Upper lobe of left lung (tissue), 4 donors: ENCODE results near the gene ATP6V1D.

Experiments
- POLR2A ChIP-seq, 4 donors: fragments of 450-650 bp; IDR thresholded peaks; one replicate each; pipeline ENCODE4 v1.5.1; 2016 to 2017; ENCODE audit warnings: antibody characterized with exemption in 4 of 4, mild to moderate bottlenecking in 2 of 4
- TF ChIP-seq, protein P1 (sequence below), 6 experiments: fragments of 450-650 bp in 4 of 6; fragments of 200-600 bp in 2 of 6; sonication (generic) in 2 of 6; IDR thresholded peaks; one replicate each; pipeline ENCODE4 v1.5.1; 2016 to 2019; ENCODE audit warnings: antibody characterized with exemption in 6 of 6

DNA sequence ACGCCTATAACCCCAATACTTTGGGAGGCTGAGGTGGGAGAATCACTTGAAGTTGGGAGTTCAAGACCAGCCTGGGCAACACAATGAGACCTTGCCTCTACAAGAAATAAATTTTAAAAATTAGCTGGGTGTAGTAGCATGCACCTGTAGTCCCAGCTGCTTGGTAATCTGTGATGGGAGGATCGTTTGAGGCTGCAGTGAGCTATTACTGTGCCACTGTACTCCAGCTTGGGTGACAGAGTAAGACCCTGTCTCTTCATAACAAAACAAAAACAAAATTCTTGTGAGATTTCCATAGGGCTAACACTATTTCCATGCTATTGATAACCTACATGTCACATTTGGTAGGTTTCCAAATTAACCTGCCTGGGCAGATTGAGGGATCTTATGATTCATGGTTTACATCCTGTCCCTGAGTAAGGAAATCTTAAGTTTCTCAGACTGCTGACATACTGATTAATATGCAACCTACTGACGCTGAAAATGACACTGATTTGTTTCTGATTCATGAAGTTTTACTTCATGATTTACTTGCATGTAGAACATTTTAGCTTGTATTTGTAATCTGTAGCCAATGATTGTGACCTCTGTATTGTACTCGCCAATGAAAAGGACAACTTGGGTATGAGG is 15.9 kb downstream of the ATP6V1D start:
- no peak for TF ChIP-seq POLR2A (IDR thresholded peaks at IDR 0.05)
- TF ChIP-seq, protein P1, sequence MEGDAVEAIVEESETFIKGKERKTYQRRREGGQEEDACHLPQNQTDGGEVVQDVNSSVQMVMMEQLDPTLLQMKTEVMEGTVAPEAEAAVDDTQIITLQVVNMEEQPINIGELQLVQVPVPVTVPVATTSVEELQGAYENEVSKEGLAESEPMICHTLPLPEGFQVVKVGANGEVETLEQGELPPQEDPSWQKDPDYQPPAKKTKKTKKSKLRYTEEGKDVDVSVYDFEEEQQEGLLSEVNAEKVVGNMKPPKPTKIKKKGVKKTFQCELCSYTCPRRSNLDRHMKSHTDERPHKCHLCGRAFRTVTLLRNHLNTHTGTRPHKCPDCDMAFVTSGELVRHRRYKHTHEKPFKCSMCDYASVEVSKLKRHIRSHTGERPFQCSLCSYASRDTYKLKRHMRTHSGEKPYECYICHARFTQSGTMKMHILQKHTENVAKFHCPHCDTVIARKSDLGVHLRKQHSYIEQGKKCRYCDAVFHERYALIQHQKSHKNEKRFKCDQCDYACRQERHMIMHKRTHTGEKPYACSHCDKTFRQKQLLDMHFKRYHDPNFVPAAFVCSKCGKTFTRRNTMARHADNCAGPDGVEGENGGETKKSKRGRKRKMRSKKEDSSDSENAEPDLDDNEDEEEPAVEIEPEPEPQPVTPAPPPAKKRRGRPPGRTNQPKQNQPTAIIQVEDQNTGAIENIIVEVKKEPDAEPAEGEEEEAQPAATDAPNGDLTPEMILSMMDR (IDR thresholded peaks at IDR 0.05): no peak
